Activated naive CD8-positive, alpha-beta T cell treated with anti-CD3 and anti-CD28 coated beads, Interleukin-2, amount 50 U/mL, for 16 hours (primary cell): ENCODE results near the gene CPED1.
"Not testable (repeated sequence)": the region's sequence is repeated elsewhere in the genome, so short reads cannot be mapped to it uniquely, and the experiment has no call there.

Experiments used
- DNase-seq: peaks from one replicate; pipeline ENCODE4 v3.0.0-alpha.2; 2020; ENCODE audit warnings: low read depth, low spot score

CPED1 gene

DNA sequence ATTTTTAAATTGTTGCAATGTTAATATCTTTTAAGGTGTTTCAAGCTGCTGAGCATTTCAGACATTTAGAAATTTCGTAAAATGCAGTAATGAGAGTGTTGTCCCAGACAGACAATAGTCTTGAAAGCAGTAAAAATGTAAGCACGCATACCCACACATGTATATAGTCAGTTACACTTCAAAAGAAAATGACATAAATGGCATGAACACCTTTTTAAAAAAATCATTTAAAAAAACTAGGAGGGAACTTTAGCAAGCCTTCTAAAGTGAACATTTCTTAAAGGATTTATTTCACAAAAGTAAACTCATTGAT is 51.0 kb downstream of the CPED1 start:
- DNase-seq: no peak

- no peak for DNase-seq
Measured at GRCh38 chr7:121039994-121040393, 51.5 kb downstream of the CPED1 start.

DNA sequence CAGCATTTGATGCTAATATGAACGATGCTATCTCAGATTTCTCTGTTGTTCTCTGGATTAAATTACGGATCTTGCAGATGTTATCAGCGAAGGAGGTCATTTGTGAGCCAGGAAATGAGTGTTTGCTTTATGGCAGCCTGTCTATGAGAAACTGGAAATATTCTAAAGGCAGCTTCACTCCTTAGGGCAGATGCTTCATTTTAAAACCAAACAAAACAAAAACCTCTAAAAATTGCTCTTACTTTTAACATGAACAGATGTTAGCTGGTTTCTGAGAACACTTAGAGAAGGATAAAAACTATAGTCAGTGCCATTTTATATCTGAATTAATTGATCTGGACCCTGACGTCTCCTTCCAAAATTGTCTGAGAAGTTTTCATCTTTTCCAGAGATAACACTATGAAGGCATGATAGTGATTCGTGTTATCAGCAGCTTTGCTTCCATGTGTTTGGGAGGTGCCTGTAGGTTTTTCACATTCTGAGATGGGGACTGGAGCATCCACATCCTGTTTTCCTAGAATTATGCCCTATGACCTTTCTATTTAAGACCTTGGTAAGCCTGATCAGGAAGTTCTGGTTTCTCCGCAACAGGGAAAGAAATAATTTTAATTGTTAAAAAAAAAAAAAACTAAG is 53.1 kb downstream of the CPED1 start:
- DNase-seq: no peak

- DNase-seq: no peak
Measured at GRCh38 chr7:121042195-121042594, 53.7 kb downstream of the CPED1 start.

- DNase-seq: no peak
Measured at GRCh38 chr7:121042899-121043298, 54.4 kb downstream of the CPED1 start.

- DNase-seq: no peak
Measured at GRCh38 chr7:121043314-121044234, 55.1 kb downstream of the CPED1 start.

GRCh38 chr7:121045090-121045489 is 56.6 kb downstream of the CPED1 start:
- no peak for DNase-seq

DNA sequence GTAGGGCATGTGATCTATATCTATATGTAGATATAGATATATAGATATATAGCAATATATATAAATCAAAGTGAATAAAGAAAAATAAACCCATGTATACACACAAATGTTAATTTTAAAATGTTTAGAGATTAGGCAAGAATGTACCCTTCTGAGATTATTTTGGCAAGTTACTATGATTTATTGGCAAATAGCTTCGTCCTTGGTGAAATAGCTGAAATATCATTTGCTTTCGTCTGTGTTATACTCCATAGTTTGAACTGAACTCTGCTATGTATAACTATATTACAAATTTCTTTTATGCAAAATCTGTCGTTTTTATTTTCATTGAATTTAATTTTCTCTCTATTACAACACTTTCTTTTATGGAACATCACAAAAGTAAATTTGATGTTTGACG is 57.5 kb downstream of the CPED1 start:
- DNase-seq: no peak

DNA sequence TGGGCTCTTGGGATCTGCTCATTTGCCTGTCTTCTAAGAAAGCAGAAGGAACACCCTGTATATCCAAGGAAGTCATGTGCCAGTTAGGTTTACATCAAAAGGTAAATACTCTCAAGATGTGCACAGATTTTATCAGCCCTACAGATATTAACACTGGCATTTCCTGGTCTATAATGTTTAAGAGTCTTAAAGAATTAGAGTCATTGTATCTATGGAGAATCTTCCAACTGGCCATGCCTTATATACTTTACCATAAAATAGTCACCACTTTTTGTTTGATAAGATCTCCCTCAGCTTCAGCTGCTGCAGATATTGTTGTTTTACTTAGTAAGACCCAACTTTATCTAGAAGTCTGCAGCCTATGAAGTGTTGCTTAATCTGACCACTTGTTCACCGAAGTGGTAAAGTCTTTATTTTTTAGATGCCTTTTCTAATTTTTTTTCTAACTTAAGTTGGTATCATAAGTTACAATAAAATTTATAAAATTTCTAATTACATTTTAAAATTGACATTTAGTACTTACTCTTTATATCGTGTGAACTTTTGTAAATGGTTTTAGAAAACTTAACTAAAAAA is 58.5 kb downstream of the CPED1 start:
- no peak for DNase-seq

DNA sequence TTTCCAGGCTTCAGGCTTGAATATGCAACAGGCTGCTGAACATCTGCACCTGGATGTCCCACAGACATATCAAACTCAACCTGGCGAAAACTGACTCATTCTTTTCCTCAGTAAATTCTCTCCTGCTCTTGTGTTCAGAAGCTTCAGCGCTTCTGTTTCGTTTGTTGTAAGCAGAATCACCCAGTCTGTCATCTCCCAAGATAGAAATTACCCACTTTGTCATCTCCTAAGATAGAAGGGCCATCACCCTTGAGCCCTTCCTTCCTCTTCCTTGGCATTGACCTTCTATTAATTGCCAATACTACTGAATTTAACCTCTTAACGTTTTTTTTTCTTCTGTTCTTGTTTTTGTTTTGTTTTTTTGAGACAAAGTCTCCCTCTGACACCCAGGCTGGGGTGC is 59.7 kb downstream of the CPED1 start:
- DNase-seq: no peak

- DNase-seq: no peak
Measured at GRCh38 chr7:121049028-121049791, 60.7 kb downstream of the CPED1 start.

GRCh38 chr7:121049897-121050296 is 61.4 kb downstream of the CPED1 start:
- DNase-seq: no peak

DNA sequence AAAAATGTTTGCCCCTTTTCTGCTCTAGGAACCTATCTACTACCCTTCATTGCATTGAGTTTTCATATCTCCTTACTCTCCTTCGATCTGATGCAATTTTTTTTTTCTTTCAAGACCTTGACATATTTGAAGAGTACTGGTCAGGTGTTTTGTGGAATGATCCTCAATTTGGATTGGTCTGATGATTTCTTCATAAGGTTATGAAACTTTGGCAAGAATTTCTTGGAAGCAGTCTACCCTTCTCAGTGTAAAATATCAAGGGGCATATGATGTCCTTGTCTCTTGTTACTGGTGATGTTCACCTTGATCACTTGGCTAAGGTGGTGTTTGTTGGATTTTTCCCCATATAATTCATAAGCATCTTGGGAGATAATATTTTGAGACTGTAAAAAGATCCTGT is 64.7 kb downstream of the CPED1 start:
- DNase-seq: no peak

GRCh38 chr7:121054925-121055324 is 66.4 kb downstream of the CPED1 start:
- DNase-seq: no peak

- DNase-seq: no peak
Measured at GRCh38 chr7:121057878-121058277, 69.4 kb downstream of the CPED1 start.

GRCh38 chr7:121058975-121059374 is 70.5 kb downstream of the CPED1 start:
- DNase-seq: no peak

DNA sequence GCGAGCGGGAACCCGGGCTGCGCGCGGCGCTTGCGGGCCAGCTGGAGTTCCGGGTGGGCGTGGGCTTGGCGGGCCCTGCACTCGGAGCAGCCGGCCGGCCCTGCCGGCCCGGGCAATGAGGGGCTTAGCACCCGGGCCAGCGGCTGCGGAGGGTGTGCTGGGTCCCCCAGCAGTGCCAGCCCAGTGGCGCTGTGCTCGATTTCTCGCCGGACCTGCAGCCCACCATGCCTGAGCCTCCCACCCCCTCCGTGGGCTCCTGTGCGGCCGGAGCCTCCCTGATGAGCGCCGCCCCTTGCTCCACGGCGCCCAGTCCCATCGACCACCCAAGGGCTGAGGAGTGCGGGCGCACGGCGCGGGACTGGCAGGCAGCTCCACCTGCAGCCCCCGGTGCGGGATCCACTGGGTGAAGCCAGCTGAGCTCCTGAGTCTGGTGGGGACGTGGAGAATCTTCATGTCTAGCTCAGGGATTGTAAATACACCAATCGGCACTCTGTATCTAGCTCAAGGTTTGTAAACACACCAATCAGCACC is 71.5 kb downstream of the CPED1 start:
- DNase-seq: not testable (repeated sequence)

DNA sequence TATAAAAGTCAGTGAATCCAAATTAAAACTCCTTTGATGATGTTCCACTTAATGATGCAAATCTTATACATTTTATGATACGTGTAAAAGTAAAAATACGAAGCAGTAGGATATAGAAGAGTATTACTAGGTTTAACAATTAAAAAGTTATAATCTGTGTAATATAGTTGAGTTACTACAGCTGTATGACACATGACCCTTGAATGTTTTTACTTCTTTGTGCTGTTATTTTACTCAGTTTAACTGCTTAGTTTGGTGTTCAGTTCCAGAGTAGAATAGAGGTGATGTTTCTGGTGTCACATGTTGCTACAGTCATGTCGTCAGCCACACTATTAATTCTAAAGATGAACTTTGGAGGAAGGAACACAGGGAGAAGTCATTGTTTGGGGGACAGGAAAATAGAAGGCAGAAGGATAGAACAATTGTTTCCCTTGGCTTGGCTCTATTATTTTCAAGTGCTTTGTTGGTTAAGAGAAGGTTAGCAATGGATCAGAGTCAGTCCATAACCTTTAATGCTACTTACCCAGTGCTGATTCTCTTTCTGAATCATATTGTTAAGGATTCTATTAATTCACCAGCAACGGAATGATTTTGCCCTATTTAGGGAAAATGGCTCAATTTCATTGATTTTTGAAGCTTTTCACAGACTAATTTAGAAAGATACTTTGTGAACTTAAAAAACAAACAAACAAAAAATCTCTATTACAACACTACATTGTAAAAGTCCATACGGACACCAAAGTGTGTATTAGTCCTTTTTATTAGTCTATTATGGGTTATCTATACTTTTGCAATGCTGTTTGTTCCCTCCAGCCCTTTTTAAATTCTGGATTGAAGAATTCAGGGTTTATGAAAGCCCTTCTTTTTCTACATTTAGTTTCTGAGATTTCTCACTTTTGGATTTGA is 73.4 kb downstream of the CPED1 start:
- no peak for DNase-seq

DNA sequence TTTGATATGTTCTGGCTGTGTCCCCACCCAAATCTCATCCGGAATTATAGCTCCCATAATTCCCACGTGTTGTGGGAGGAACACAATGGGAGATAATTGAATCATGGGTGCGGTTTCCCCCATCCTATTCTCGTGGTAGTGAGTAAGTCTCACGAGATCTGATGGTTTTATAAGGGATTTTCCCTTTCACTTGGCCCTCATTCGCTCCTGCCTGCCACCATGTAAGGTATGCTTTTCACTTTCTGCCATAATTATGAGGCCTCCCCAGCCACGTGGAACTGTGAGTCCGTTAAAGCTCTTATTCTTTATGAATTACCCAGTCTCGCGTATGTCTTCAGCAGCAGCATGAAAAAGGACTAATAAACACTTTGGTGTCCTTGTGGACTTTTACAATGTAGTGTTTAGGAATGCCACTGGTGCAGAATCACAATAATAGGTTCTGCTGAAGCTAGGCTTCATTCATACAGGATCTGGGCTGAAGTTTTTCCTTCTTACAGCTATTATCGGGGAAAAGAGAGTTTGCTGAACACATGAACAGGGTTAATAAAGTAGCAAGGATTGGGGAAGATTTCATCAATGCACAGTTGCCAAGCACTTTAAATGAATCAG is 74.3 kb downstream of the CPED1 start:
- no peak for DNase-seq

DNA sequence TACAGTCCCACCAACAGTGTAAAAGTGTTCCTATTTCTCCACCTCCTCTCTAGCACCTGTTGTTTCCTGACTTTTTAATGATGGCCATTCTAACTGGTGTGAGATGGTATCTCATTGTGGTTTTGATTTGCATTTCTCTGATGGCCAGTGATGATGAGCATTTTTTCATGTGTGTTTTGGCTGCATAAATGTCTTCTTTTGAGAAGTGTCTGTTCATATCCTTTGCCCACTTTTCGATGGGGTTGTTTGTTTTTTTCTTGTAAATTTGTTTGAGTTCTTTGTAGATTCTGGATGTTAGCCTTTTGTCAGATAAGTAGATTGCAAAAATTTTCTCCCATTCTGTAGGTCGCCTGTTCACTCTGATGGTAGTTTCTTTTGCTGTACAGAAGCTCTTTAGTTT is 79.2 kb downstream of the CPED1 start:
- DNase-seq: not testable (repeated sequence)
